CD4-positive, alpha-beta T cell treated with Interleukin-2 at 100 ng/mL for 4 hours (primary cell): ENCODE results near the gene HOXA2.
A peak's percentile ranks its signal among the peaks of the same experiment; 100 is the strongest.

Experiments
- DNase-seq: peaks from one replicate; pipeline ENCODE4 v3.0.0-alpha.2; 2020; ENCODE audit warnings: low spot score

The HOXA2 gene

GRCh38 chr7:27102581-27103442 lies at the start of gene HOXA2:
HOXA2 (minus strand) TSS chr7:27102683; CDS start chr7:27102500, 183 bp downstream.
- DNase-seq = no peak

- DNase-seq = no peak
Observed at GRCh38 chr7:27151341-27151930, 49.0 kb upstream of the HOXA2 start.

- peak; percentile 64 for DNase-seq
Observed at GRCh38 chr7:27150568-27151340, 48.3 kb upstream of the HOXA2 start.

- DNase-seq = no peak
Observed at GRCh38 chr7:27149842-27150567, 47.5 kb upstream of the HOXA2 start.

GRCh38 chr7:27148756-27149641 lies 46.5 kb upstream of the HOXA2 start:
- no peak for DNase-seq

GRCh38 chr7:27148031-27148755 lies 45.7 kb upstream of the HOXA2 start:
- no peak for DNase-seq

GRCh38 chr7:27147199-27148030 lies 44.9 kb upstream of the HOXA2 start, which contains the start of gene HOXA6:
HOXA6 (minus strand) TSS chr7:27147774; CDS start chr7:27147749, 25 bp downstream.
- DNase-seq = no peak

- no peak for DNase-seq
Observed at GRCh38 chr7:27146491-27147198, 44.2 kb upstream of the HOXA2 start.

GRCh38 chr7:27145914-27146412 lies 43.5 kb upstream of the HOXA2 start:
- DNase-seq = no peak

- no peak for DNase-seq
Observed at GRCh38 chr7:27145165-27145913, 42.9 kb upstream of the HOXA2 start.

GRCh38 chr7:27144781-27145164 lies 42.3 kb upstream of the HOXA2 start:
- DNase-seq = no peak

- DNase-seq = no peak
Observed at GRCh38 chr7:27143950-27144780, 41.7 kb upstream of the HOXA2 start.

GRCh38 chr7:27143023-27143949 lies 40.8 kb upstream of the HOXA2 start, which contains the start of gene HOXA5:
HOXA5 (minus strand) TSS chr7:27143681; CDS start chr7:27143607, 74 bp downstream.
- DNase-seq = no peak

- no peak for DNase-seq
Observed at GRCh38 chr7:27142580-27143022, 40.1 kb upstream of the HOXA2 start.

- DNase-seq = no peak
Observed at GRCh38 chr7:27141923-27142579, 39.6 kb upstream of the HOXA2 start.
